Coronary artery (tissue), 2 donors: ENCODE results near the gene BMPR1A.
A peak's percentile ranks its signal among the peaks of the same experiment; 100 is the strongest.

Source experiments
- DNase-seq: peaks from one replicate; pipeline ENCODE4 v3.0.0-alpha.2; 2017; ENCODE audit warnings: low spot score
- H3K27ac ChIP-seq, 2 donors: fragments of 200-600 bp; sonication (generic); one replicate each; pipeline ENCODE4 v1.5.1; 2016 to 2019
- H3K4me3 ChIP-seq: fragments of 200-600 bp; sonication (generic); 2 replicates; pipeline ENCODE4 v1.5.1; 2016; ENCODE audit warnings: mild to moderate bottlenecking, moderate library complexity
- CTCF ChIP-seq: fragments of 200-600 bp; sonication (generic); IDR thresholded peaks from one replicate; pipeline ENCODE4 v1.5.1; 2019; ENCODE audit warnings: antibody characterized with exemption

Gene BMPR1A

GRCh38 chr10:86799188-86799845, 42.9 kb downstream of the BMPR1A start:
- DNase-seq = no peak
- no peak overlapping the region for H3K4me3 ChIP-seq
- no peak for TF ChIP-seq CTCF
- H3K27ac ChIP-seq = no peak overlapping the region

GRCh38 chr10:86801995-86802394, 45.6 kb downstream of the BMPR1A start:
- no peak for DNase-seq
- TF ChIP-seq CTCF = no peak
- Histone ChIP-seq H3K4me3 (no peak overlapping the region), H3K27ac (peak overlapping the region in 1 of 2 donors; percentile 36)

- Histone ChIP-seq H3K27ac (peak overlapping the region in 1 of 2 donors; percentile 36), H3K4me3 (no peak overlapping the region)
- no peak for DNase-seq
- TF ChIP-seq CTCF = no peak
Measured at GRCh38 chr10:86802473-86803108, 46.2 kb downstream of the BMPR1A start.

GRCh38 chr10:86803156-86803555, 46.7 kb downstream of the BMPR1A start:
- no peak for TF ChIP-seq CTCF
- no peak overlapping the region for H3K27ac ChIP-seq

GRCh38 chr10:86804805-86805204, 48.4 kb downstream of the BMPR1A start:
- DNase-seq = no peak
- no peak overlapping the region for H3K27ac ChIP-seq

More at GRCh38 chr10:86803156-86803555, 46.7 kb downstream of the BMPR1A start:
- H3K4me3 ChIP-seq = no peak overlapping the region
- DNase-seq = no peak

GRCh38 chr10:86813101-86813500, 56.7 kb downstream of the BMPR1A start:
- Histone ChIP-seq H3K27ac (peak overlapping the region in 1 of 2 donors; percentile 21), H3K4me3 (no peak overlapping the region)
- no peak for TF ChIP-seq CTCF
- DNase-seq = no peak

More at GRCh38 chr10:86804805-86805204, 48.4 kb downstream of the BMPR1A start:
- no peak for TF ChIP-seq CTCF
- H3K4me3 ChIP-seq = no peak overlapping the region

- Histone ChIP-seq H3K27ac (peak overlapping the region in 1 of 2 donors; percentile 36), H3K4me3 (no peak overlapping the region)
- no peak for TF ChIP-seq CTCF
- no peak for DNase-seq
Measured at GRCh38 chr10:86813982-86814381, 57.6 kb downstream of the BMPR1A start.
